Measurements from ENCODE around the gene LRP1B.

LRP1B gene

GRCh38 chr2:141586985-141587384, 543.8 kb downstream of the LRP1B start:
- DNase-seq (ENCODE audit: low spot score) = no peak

DNA sequence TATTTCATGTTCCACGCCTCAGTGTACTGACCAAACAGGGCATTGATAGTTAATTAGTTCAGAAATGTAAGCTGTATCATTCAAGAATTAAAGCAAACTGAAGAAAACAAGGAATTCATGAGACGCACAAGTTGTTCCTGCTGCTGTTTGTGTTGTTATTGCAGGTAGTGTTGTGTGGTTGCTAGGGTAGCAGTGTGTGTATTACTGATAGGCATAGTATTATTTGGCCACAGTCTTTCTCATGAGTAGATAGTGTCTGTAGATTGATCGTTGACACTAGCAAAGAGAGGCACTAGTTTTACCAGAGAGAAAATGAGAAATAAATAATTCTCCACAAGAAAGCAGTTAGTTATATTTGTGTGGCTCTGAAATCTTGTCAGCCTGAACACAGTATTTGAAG, 548.6 kb downstream of the LRP1B start:
- DNase-seq (ENCODE audit: low spot score) = no peak

DNA sequence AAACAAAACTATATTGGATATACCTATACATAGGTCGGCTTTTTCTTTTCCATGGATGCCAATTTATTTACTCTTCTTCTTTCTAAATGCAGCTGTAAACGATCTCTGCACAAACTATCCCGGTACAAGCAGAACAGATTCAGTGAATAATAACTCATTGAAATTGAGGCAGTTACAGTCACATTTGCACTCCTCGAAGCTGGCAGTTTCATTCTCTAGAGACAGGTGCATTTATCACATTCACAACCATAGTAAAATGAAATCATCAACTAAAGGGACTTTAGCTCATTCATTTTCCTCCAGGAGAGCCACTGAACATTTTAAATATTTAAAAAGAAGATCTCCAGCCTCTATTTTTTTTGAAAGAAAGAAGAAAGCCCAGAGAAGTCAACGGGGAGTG, 551.7 kb downstream of the LRP1B start:
- DNase-seq (ENCODE audit: low spot score) = no peak

DNA sequence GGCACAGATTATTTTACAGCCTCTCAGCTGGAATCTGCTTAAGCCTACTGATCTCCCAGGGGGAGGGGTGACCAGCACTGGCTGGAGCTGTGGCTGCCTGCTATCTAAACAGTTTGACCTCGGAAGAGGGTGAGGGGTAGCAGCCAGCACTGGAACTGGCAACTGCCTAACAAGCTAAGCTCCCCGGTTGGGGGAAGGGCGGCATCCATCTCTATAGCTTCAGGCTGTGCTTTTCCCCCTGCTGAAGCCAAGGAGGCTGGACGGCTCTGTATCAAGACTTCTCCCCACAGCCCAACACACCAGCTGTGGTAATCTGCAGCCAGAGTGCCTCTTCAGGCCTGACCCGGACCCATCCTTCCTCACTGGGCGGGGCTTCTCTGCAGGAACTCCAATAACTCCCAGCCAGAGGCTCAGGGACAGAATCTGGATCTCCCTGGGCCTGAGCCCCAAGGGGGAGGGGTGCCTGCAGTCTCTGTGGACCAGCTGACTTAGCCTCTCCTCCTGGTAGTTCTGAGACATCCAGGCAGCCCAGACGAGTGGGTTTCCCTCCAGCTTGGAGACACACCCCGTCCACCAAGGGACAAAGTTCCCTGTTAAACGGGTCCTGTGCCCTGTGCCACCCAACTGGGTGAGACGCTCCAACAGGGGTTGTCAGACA, 560.2 kb downstream of the LRP1B start:
- no peak for DNase-seq (ENCODE audit: low spot score)

- no peak for DNase-seq (ENCODE audit: low spot score)
Measured at GRCh38 chr2:141569941-141570340, 560.9 kb downstream of the LRP1B start.

GRCh38 chr2:141565597-141565996, 565.2 kb downstream of the LRP1B start:
- no peak for DNase-seq (ENCODE audit: low spot score)

- DNase-seq (ENCODE audit: low spot score) = no peak
Measured at GRCh38 chr2:141560723-141561122, 570.1 kb downstream of the LRP1B start.

GRCh38 chr2:141557329-141558095, 573.3 kb downstream of the LRP1B start:
- no peak for DNase-seq (ENCODE audit: low spot score)

GRCh38 chr2:141555876-141556470, 574.8 kb downstream of the LRP1B start:
- DNase-seq (ENCODE audit: low spot score) = no peak

DNA sequence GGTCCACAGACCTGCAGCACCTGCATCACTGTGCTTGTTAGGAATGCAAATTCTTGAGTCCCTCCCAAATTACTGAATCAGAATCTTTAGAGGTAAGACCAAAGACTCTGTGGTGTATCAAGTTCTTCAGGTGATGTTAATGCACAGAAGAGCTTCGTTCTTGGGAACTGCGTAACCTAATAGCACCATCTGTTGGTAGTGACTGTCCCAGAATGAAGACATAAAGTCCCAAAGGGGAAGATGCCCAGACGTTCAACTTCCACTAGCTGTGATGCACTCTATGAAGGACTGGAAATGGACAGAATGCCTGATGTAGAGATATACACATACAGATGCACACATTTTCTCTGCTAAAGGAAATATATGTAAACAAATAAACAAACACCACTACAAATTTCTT, 576.0 kb downstream of the LRP1B start:
- DNase-seq (ENCODE audit: low spot score) = no peak

- no peak for DNase-seq (ENCODE audit: low spot score)
Measured at GRCh38 chr2:141534666-141535362, 596.0 kb downstream of the LRP1B start.

DNA sequence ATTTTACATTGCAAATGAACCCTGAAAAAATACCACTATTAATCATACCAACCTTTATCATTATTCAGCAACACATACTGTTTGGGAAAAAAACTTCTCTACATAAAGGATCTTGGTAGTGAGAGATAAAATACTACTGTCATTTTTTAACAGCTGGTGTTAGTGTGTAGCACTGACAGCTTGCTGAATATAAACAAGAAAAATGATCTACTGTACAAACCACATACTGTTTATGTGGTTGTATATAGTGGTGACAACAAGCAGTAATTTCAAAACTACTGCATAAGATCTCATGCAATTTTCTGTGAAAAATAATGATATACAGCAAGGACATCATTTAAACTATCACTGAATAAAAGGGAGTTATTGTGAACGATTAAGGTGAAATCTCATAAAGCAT, 601.2 kb downstream of the LRP1B start:
- no peak for DNase-seq (ENCODE audit: low spot score)

DNA sequence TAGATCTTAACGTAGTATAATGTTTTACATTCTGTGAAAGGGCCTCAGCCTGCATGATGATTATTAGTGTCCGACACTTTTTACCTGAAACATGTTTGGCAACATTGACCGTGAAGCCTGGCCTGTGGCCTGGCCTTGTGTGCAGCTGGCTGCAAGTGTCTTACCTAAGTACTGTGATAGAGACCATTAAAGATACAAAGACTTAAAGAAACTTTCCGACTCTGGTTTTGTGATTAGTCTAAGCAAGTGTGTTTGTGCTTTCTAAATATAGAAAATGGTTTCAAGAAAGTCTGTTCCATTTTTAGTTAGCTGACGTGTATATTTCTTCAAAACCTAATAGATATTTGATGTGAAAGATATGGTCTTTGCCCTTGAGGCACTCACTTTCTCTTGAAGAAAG, 601.8 kb downstream of the LRP1B start:
- DNase-seq (ENCODE audit: low spot score) = no peak

DNA sequence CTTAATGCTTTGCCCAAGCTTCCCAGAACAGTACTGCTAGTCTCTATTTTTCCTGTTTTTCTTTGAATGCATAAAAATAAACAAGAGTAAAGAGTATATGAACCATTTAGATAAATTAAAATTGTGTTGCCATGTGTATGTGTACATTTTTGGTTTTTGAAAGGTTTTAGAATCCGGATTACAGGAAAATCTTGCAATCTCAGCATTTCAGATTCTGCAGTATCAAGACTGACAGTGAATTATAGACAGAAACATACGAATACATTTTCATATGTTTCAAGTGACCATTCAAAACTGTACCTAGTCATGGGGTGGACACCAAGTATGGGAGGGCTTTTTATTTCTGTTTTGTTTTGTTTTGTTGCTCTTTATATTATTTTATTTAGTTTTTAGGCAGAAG, 604.1 kb downstream of the LRP1B start:
- no peak for DNase-seq (ENCODE audit: low spot score)

- no peak for DNase-seq (ENCODE audit: low spot score)
Measured at GRCh38 chr2:141524777-141525176, 606.0 kb downstream of the LRP1B start.

GRCh38 chr2:141523199-141523598, 607.6 kb downstream of the LRP1B start:
- no peak for DNase-seq (ENCODE audit: low spot score)

DNA sequence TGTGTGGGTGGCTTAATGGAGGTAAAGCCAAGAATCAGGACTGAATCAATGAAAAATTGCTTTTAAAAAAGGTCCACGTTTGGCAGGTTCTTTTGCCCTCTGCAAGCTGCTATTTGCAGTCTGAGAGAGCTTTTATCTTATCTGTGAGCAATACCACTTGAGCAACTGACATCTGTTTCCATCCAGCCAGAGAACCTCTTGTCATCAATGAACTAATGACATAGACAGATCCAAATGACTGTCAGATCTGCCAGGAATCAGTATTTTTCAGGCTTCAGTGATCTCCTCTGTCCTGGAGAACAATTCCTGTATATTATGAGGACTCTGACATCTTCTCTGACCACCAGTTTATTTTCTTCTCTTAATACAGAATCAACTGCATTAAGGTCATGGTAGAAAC, 608.1 kb downstream of the LRP1B start:
- no peak for DNase-seq (ENCODE audit: low spot score)

DNA sequence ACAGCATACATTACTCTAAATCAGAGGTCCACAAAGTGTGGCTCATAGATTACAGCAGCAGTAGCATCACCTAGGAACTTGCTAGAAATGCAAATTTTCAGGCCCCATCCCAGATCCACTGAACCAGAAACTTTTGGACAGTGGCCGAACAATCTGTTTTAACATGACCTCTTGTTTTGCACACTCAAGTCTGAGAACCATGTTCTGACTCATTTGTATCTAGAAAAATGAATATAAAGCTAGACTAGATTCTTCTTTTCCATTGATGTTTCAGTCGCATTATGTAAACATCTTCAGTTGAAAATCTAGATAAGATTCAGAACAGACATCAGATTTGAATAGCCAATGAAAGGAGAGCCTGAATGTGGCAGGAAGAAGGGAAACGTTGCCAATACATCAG, 608.8 kb downstream of the LRP1B start:
- DNase-seq (ENCODE audit: low spot score) = no peak

GRCh38 chr2:141519906-141520305, 610.9 kb downstream of the LRP1B start:
- DNase-seq (ENCODE audit: low spot score) = no peak

DNA sequence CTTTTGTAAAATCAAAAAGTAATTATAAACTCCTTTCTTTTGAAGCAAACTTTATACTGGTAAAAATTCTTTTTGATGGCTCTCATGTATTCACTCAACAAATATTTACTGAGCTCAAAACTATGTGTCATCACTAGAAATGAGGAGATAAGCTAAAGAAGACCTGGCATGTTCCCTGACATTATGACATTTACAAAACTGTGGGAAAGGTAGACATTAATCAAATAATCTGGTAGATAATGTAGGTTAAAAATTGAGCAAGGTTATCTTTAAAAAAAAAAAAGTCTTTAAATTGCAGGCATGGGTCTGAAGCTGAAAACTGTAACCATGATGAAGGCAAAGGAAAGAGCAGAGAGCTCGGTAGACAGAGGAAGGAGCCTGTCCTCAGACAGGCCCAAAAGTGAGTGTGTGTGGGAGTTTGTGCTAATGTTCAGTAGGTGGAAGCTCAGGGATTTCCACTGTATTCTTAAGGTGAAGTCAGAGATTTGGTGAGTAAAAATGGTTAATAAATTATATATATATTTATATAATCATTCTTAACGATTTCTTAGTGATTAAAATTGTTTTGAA, 612.9 kb downstream of the LRP1B start:
- no peak for DNase-seq (ENCODE audit: low spot score)

GRCh38 chr2:141517180-141517851, 613.5 kb downstream of the LRP1B start:
- no peak for DNase-seq (ENCODE audit: low spot score)

DNA sequence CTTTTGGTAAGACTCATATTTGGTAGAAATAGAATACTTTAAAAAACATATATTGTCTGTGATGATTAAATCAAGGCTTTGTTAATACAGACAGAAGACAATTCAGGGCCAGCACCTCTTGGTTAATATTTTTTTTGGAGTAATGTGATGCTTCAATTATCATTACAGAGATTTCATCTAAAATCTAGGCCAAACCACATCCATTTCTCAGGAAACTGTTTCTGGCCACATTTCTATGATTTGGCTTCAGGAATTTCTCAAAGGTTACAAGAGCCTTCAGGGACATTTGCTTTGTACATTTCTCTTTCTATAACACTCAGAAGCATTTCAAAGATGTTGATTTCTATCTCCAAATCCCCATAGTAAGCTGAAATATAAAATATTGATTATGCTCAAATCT, 614.9 kb downstream of the LRP1B start:
- no peak for DNase-seq (ENCODE audit: low spot score)

Measured in germinal center (tissue), 1 donor.